HuH-7.5 (cell line): ENCODE data around the gene ARL4C.
A peak's percentile ranks its signal among the peaks of the same experiment; 100 is the strongest.

Source experiments
- DNase-seq: peaks from one replicate; pipeline ENCODE4 v3.0.0; 2011; ENCODE audit warnings: low spot score

ARL4C gene

GRCh38 chr2:234496835-234497593, at the start of gene ARL4C:
Gene ARL4C, minus strand, starts transcription at chr2:234497081. Its CDS starts 495 bp downstream, at chr2:234496586.
- DNase-seq = peak; percentile 79

DNA sequence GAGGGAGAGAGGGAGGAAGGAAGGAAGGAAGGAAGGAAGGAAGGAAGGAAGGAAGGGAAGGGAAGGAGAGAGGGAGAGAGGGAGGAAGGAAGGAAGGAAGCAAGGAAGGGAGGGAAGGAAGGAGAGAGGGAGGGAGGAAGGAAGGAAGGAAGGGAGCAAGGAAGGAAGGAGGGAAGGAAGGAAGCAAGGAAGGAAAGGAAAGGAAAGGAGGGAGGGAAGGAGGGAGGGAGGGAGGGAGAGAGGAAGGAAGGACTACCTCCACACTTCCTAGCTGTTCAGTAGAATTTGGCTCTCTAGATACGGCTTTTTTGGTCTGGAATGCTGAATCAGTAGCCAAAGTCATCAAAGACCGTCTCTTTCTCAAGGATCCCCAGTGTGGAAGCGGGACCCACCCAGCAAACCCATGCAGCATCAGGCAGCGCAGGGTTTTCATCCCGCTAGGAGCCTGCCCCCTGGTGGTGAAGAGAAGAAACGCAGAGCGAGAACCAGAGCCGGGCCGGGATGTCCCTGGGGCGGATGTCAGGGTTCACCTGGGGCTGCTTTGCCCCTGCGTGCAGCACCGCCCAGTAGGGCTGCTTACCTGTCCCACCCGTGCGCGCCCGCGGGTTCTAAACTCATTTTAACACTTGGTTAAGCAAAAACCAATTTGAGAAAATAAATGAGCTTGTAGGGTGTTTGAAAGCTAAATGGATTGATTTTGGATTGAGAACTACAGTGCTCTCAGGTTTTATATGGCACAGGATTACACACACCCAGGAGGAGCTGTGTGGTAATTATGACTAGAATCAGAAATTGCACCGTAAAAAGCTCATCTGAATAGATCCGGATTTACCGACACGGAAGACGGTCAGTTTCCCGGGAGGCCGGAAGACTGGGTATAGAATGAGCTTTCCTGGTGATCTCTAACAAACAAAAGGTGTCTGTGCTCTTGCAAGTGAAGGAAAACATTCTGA, 48.1 kb upstream of the ARL4C start:
- peak; percentile 74 for DNase-seq

DNA sequence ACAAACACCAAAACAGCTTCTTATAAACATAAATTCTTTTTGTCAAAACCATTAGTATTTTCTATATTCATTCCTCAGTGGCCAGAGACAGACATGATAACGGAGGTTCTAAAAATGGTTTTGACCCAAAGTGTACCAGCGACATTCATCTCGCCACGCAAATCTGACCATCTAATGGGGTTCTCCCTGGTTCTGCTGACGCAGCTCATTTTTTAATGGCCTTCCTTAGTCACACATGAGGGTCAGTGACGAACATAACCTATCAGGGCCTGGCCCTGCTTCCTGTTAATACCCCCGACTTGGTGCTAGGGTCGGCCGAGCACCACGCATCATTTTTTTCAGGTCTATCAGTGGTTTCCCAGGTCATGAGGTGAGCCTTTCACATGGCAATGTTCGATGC, 45.9 kb upstream of the ARL4C start:
- DNase-seq = no peak

GRCh38 chr2:234537929-234538328, 41.0 kb upstream of the ARL4C start:
- DNase-seq = no peak

DNA sequence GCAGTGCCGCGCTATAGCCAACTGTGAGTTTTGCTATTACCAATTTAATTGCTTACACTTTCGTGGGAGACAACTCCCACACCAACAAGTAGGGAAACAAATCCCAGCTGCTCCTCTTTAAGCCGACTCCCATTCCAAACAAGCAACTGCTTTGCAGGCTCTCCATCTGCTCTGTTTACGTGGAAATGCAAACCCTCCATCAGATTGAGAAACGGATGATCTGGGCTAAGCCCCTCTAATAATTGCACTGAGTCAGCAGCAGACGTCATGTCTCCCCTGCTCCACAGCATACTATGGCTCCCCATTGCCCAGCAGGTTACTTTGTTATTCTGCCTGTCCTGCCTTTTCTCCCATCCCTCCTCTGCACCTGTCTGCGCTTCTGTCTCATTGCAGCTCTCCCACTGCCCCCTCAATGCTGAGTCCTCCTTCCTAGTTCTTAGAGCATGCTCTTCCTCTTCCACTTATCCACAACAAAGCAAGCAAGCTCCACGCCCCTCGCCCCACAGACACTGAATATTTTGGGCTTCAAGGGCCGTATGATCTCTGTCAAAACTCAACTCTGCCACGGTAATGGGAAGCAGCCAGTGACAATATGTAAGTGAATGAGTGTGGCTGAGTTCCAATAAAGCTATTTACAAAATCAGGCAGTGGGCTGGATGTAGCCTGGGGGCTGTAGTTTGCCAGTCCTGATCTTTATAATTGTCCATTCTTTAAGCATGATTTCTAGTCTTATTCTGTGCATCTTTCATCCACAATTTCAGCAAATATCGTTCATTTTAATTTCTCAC, 39.5 kb upstream of the ARL4C start:
- DNase-seq = no peak

- no peak for DNase-seq
Measured at GRCh38 chr2:234535464-234535863, 38.6 kb upstream of the ARL4C start.

GRCh38 chr2:234534515-234534914, 37.6 kb upstream of the ARL4C start:
- no peak for DNase-seq

- DNase-seq = no peak
Measured at GRCh38 chr2:234533626-234534025, 36.7 kb upstream of the ARL4C start.

- no peak for DNase-seq
Measured at GRCh38 chr2:234528410-234529148, 31.7 kb upstream of the ARL4C start.

DNA sequence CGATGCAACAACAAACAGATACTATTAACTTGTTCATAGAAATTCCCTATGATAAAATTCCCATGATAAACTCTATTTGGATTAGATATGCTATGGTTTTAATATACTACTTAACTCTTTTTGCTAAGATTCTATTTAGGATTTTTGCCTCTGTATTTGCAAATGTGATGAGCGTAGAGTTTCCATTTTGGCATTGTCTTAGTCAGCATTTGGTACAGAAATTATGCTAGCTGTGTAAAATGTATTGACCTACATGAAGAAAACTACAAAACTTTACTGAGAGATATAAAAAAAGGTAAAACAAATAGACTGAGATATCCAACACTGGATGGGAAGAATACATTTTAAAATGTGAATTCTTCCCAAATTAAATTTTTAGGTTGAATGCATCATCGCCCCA, 29.8 kb upstream of the ARL4C start:
- no peak for DNase-seq

DNA sequence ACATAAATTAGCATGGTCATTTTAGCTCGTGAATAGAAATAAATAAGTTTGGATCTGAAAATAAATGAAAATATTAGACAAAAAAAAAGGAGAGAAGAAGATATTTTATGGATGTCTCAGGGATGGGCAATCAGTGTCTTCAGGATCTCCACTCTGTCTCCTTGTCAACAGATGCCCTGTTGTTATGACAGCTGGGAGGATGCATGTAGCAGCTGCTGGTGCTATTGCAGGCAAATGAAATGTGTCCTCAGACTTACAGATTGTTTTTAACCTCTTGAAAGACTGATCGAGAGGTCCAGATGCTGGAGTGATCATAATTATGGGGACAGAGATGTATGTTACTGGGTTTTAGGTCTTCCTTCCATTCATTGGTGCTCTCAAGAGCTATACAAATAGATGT, 24.7 kb upstream of the ARL4C start:
- no peak for DNase-seq

DNA sequence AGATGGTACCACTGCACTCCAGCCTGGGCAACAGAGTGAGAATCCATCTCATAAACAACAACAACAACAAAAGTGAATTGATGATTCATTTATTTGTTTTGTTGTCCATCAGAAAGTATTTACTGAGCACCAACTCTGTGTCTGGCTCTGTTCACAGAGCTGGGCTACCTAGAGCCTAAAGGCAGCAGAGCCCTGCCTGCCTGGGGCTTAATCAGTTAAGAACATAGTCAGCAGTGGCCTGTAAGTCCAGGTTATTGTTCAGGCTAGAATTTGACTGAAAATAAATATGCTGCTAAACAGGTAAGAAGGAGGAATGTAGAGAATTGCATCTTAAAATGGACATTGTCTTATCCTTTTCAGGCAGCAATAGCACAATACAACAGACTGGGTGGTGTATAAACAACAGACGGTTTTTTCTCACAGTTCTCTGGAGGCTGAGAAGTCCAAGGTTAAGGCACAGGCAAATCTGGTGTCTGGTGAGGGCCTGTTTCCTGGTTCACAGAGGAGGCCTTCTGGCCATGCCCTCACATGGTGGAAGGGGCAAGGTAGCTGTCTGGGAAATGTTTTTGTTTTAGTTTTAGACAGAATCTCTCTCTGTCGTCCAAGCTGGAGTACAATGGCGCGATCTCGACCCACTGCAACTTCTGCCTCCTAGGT, 22.2 kb upstream of the ARL4C start:
- no peak for DNase-seq

- DNase-seq = no peak
Measured at GRCh38 chr2:234517971-234518370, 21.1 kb upstream of the ARL4C start.

GRCh38 chr2:234514873-234515638, 18.2 kb upstream of the ARL4C start:
- DNase-seq = no peak

- DNase-seq = no peak
Measured at GRCh38 chr2:234514099-234514498, 17.2 kb upstream of the ARL4C start.

- DNase-seq = no peak
Measured at GRCh38 chr2:234512884-234513669, 16.2 kb upstream of the ARL4C start.

DNA sequence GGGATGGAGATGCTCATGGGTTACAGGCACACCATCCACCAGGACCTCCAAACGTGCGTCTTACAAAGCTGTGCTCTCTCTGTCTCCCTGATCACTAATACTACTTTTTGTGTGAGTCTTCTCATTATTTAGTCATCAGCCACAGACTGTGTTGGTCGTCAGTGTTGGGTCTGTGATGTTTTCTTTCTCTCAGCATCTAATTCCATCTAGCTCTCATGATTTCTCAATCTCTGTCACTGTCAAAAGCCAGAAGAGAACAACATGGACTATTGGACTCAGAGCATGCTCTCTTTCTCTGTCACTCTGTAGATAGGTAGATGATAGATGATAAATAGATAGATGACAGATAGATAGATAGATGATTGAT, 6.0 kb upstream of the ARL4C start:
- no peak for DNase-seq

DNA sequence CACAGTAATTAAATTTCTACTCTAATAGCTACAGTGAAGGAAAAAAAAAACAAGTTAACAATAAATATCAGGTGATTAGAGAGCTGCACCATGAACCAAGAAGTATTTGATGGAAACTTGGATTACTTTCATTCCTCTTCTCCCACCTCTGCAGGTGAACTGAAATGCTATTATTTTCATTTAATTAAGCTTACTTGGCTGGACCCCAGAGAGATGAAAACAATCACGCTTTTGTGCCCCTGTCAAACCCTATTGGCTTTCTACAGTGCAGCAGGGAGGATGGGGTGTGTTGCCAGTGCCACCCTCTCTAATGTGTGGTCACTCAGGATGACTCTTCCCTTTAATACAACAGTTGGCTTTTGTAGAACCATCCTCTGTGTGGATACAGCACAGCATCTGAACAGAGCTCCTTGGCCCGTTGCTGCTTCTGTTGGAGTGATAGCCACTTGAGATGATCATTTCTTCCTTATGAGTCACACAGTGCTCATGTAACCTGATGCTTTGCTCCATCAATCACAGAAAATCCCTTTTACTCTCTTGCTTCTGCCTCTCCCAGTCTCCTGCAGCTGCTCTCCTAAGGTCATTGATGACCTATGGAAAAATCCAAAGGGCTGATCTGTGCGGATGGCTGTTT, 5.5 kb upstream of the ARL4C start:
- no peak for DNase-seq

GRCh38 chr2:234500394-234501006, 3.6 kb upstream of the ARL4C start:
- peak; percentile 36 for DNase-seq
